EL (cell line): ENCODE results near the gene STAT3.
"Not testable (repeated sequence)": the region's sequence is repeated elsewhere in the genome, so short reads cannot be mapped to it uniquely, and the experiment has no call there.

Experiments
- DNase-seq: peaks from one replicate; pipeline ENCODE4 v3.0.0-alpha.2; 2016

Gene STAT3

GRCh38 chr17:42388381-42389134 lies at the start of gene STAT3:
TSS of gene STAT3 (minus strand) at chr17:42388442. CDS start at chr17:42348516, 39,926 bp downstream.
- DNase-seq = peak; percentile 100

- DNase-seq = peak; percentile 82
Observed at GRCh38 chr17:42436391-42436790, 48.1 kb upstream of the STAT3 start.

- DNase-seq = no peak
Observed at GRCh38 chr17:42431758-42432161, 43.5 kb upstream of the STAT3 start.

- no peak for DNase-seq
Observed at GRCh38 chr17:42429726-42430447, 41.6 kb upstream of the STAT3 start.

- DNase-seq = peak; percentile 99
Observed at GRCh38 chr17:42428141-42428944, 40.1 kb upstream of the STAT3 start.

GRCh38 chr17:42424991-42425610 lies 36.9 kb upstream of the STAT3 start:
- no peak for DNase-seq

- no peak for DNase-seq
Observed at GRCh38 chr17:42423766-42424165, 35.5 kb upstream of the STAT3 start.

- peak; percentile 99 for DNase-seq
Observed at GRCh38 chr17:42422958-42423712, 34.9 kb upstream of the STAT3 start, which contains the start of gene CAVIN1. TSS of gene CAVIN1 (minus strand) at chr17:42423256. CDS start at chr17:42423097, 159 bp downstream.

GRCh38 chr17:42422412-42422957 lies 34.2 kb upstream of the STAT3 start:
- DNase-seq = no peak

- peak; percentile 94 for DNase-seq
Observed at GRCh38 chr17:42421507-42422338, 33.5 kb upstream of the STAT3 start.

GRCh38 chr17:42421136-42421506 lies 32.9 kb upstream of the STAT3 start:
- DNase-seq = no peak

GRCh38 chr17:42417981-42418380 lies 29.7 kb upstream of the STAT3 start:
- not testable (repeated sequence) for DNase-seq

- no peak for DNase-seq
Observed at GRCh38 chr17:42414704-42415409, 26.6 kb upstream of the STAT3 start.

GRCh38 chr17:42413464-42414040 lies 25.3 kb upstream of the STAT3 start:
- no peak for DNase-seq

- no peak for DNase-seq
Observed at GRCh38 chr17:42411905-42412679, 23.9 kb upstream of the STAT3 start.

GRCh38 chr17:42411361-42411760 lies 23.1 kb upstream of the STAT3 start:
- no peak for DNase-seq

- DNase-seq = no peak
Observed at GRCh38 chr17:42410319-42410685, 22.1 kb upstream of the STAT3 start.

- peak; percentile 95 for DNase-seq
Observed at GRCh38 chr17:42409523-42410318, 21.5 kb upstream of the STAT3 start.
